Transverse colon (tissue), 4 donors: ENCODE measurements around the gene ZMIZ1.

ENCODE experiments used
- EP300 ChIP-seq: sonication (generic); formaldehyde crosslinking; IDR thresholded peaks from one replicate; pipeline ENCODE4 v1.6.1; 2017; ENCODE audit warnings: antibody characterized with exemption, low read depth
- POLR2A ChIP-seq: fragments of 450-650 bp; IDR thresholded peaks from one replicate; pipeline ENCODE4 v1.6.1; 2016; ENCODE audit warnings: antibody characterized with exemption, mild to moderate bottlenecking, moderate library complexity
- POLR2AphosphoS5 ChIP-seq, 3 donors: sonication (generic); formaldehyde crosslinking; IDR thresholded peaks; one replicate each; pipeline ENCODE4 v1.6.1; 2016; ENCODE audit warnings: antibody characterized with exemption in 3 of 3
- TF ChIP-seq, protein P1 (sequence below), 5 experiments: fragments of 200-600 bp in 3 of 5; fragments of 450-650 bp in 2 of 5; sonication (generic) in 3 of 5; IDR thresholded peaks; 1 replicate in 2 of 5; 2 replicates in 3 of 5; pipeline ENCODE4 v1.5.1; 2016 to 2017; ENCODE audit warnings: antibody characterized with exemption in 5 of 5, inconsistent platforms in 3 of 5, mild to moderate bottlenecking in 2 of 5, moderate library complexity in 1 of 5

DNA sequence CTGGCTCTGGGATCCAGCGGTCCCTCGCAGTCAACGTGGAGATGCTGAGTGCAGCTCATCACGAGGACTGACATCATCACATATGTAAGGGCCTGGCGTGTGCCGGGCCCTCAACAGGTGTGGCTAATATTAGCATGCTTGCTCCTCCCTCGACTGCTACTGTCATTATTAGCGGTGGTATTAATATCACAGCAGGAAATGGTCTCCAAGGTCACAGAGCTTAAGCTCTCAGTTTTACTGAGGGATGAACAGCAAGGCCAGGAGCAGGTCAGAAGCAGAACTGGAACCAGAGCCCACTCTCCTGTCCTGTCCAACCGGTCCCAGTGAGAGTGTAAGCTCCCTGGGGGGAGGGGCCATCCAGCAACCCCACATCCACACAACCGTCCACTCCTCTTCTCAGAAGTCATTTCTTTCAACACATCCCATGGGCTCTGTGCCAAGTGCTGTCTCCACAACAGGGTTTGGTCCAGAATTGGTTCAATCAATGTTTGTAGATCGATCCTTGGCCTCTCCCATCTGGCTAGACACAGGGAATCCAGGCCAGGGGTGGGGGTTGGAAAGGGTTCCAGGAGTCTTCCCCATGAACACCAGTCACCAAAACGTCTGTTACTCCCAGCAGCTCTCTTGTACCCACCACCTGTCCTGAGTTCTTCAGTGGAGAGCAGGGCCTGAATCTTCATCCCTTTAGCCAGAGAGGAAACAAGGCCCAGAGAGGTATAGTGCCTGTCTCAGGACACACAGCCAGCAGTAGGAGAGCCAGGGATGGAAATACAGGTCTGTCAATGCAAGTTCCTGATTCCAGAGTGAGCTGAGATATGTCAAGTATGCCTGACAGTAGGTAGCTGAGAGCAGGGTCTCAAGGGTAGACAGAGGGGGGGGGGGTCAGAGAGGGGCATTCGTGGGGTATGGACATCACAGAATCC, 45.3 kb upstream of the ZMIZ1 start:
- TF ChIP-seq, protein P1, sequence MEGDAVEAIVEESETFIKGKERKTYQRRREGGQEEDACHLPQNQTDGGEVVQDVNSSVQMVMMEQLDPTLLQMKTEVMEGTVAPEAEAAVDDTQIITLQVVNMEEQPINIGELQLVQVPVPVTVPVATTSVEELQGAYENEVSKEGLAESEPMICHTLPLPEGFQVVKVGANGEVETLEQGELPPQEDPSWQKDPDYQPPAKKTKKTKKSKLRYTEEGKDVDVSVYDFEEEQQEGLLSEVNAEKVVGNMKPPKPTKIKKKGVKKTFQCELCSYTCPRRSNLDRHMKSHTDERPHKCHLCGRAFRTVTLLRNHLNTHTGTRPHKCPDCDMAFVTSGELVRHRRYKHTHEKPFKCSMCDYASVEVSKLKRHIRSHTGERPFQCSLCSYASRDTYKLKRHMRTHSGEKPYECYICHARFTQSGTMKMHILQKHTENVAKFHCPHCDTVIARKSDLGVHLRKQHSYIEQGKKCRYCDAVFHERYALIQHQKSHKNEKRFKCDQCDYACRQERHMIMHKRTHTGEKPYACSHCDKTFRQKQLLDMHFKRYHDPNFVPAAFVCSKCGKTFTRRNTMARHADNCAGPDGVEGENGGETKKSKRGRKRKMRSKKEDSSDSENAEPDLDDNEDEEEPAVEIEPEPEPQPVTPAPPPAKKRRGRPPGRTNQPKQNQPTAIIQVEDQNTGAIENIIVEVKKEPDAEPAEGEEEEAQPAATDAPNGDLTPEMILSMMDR (IDR thresholded peaks at IDR 0.05) = no peak
- TF ChIP-seq POLR2AphosphoS5 (IDR thresholded peaks at IDR 0.05) = no peak
- TF ChIP-seq POLR2A = no peak
- TF ChIP-seq EP300 = no peak
